GM04504 (cell line): Measurements from ENCODE around the gene CPN1.
A peak's percentile ranks its signal among the peaks of the same experiment; 100 is the strongest.
"Not testable (repeated sequence)": the region's sequence is repeated elsewhere in the genome, so short reads cannot be mapped to it uniquely, and the experiment has no call there.

Experiments used
- DNase-seq: peaks from one replicate; pipeline ENCODE4 v3.0.0-alpha.2; 2012; ENCODE audit warnings: low read depth

Gene CPN1

GRCh38 chr10:100022403-100022802 is 59.3 kb downstream of the CPN1 start:
- DNase-seq = no peak

GRCh38 chr10:100021322-100021721 is 60.3 kb downstream of the CPN1 start:
- DNase-seq = no peak

- no peak for DNase-seq
Measured at GRCh38 chr10:100020886-100021253, 60.8 kb downstream of the CPN1 start.

- DNase-seq = no peak
Measured at GRCh38 chr10:100020142-100020885, 61.4 kb downstream of the CPN1 start.

- no peak for DNase-seq
Measured at GRCh38 chr10:100019787-100020141, 61.9 kb downstream of the CPN1 start.

- DNase-seq = no peak
Measured at GRCh38 chr10:100014071-100014762, 67.5 kb downstream of the CPN1 start.

- DNase-seq = no peak
Measured at GRCh38 chr10:100013621-100014020, 68.0 kb downstream of the CPN1 start.

- DNase-seq = not testable (repeated sequence)
Measured at GRCh38 chr10:100011906-100012305, 69.8 kb downstream of the CPN1 start.

GRCh38 chr10:100009793-100010676 is 71.6 kb downstream of the CPN1 start, which contains the start of gene DNMBP:
Gene DNMBP, minus strand, starts transcription at chr10:100009947. Its CDS starts 37,823 bp downstream, at chr10:99972124.
- peak; percentile 66 for DNase-seq

- no peak for DNase-seq
Measured at GRCh38 chr10:100009283-100009792, 72.3 kb downstream of the CPN1 start.

GRCh38 chr10:100008708-100009282 is 72.9 kb downstream of the CPN1 start:
- DNase-seq = no peak

GRCh38 chr10:100008142-100008522 is 73.5 kb downstream of the CPN1 start:
- no peak for DNase-seq

GRCh38 chr10:100007231-100008141 is 74.2 kb downstream of the CPN1 start:
- no peak for DNase-seq

- DNase-seq = peak; percentile 87
Measured at GRCh38 chr10:100006243-100006886, 75.3 kb downstream of the CPN1 start.

- no peak for DNase-seq
Measured at GRCh38 chr10:100004805-100005510, 76.7 kb downstream of the CPN1 start.

GRCh38 chr10:100000109-100000644 is 81.5 kb downstream of the CPN1 start:
- DNase-seq = no peak

- DNase-seq = no peak
Measured at GRCh38 chr10:99999319-100000108, 82.2 kb downstream of the CPN1 start.

GRCh38 chr10:99998889-99999288 is 82.8 kb downstream of the CPN1 start:
- DNase-seq = no peak
